Measurements from ENCODE around the gene BBS10.
A peak's percentile ranks its signal among the peaks of the same experiment; 100 is the strongest.
"Not testable (repeated sequence)": the region's sequence is repeated elsewhere in the genome, so short reads cannot be mapped to it uniquely, and the experiment has no call there.

The BBS10 gene

DNA sequence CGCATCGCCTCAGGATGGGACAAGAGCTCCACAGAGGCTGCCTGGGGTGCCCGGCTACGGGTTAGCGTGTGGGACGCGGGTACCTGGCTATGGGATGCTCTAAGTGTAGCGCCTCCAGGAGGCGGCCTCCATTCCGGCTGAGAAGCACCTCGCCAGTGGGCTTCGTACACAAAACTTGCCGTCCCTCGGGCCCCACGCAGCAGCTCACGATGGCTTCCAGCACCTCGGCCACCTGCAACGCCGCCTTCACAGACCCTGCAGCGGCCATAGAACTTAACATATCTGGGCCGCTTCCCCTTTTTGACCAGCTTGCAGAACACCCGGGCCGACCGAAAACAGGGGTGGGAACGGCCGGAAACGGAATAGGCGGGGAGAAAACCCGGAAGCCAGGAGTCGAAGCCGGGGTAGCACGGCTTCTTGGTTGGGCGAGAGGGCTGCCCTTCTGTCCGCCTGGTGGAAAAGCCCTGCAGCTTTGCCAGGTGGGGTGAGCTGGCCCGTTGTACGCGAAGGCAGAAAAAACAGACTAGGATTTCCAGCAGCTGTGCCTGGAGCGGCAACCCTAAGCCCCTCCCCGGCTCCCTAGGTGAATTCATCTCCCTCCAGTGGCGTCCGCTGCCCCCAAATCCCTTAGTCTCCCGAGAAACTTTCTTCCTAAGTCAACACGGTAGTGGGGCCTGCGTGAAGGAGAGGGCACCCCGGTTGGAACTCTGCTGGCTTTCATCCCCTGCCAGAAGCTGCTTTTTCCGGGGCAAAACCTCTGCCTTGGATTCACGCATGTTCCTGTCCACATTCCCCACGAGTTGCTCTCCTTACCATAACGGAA lies at the start of gene BBS10:
Gene BBS10 (minus strand): TSS at position 337 of the 823 bp plus-strand sequence. CDS start 57 bp downstream, at position 280.
- DNase-seq = peak; percentile 96

DNA sequence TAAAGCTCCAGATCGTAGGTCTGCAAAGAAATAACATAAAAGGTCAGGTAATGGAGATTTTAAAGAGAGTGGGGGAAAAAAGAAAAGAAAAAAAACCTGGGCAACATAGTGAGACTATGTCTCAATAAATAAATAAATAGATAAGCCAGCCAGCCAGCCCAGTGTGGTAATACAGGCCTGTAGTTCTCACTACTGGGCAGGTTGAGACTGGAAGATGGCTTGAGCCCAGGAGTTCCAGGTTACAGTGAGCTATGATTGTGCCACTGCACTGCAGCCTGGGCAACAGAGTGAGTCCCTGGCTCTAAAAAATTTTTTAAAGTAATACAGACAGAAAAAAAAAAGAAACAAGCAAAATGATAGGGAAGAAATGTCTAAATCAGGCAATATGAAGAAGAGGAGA lies 43.2 kb upstream of the BBS10 start:
- no peak for DNase-seq

DNA sequence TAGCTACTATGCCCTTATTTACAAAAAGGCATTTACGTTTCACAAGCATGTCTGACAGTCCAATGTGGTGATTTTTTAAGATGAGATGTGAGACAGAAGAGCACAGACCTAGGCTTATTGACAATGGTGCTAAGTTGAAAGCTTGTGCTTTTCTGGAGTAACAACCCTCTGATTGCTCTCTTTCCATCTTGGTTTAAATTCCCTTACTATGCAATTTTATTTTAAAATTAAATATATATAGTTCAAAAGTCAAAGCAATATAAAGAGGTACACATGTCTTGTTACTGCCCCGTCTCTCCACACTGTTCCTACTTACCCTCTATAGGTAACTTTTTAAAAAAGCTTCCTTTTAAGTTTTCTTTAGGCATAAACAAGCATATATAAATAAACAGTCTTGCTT lies 39.4 kb upstream of the BBS10 start:
- DNase-seq = no peak

DNA sequence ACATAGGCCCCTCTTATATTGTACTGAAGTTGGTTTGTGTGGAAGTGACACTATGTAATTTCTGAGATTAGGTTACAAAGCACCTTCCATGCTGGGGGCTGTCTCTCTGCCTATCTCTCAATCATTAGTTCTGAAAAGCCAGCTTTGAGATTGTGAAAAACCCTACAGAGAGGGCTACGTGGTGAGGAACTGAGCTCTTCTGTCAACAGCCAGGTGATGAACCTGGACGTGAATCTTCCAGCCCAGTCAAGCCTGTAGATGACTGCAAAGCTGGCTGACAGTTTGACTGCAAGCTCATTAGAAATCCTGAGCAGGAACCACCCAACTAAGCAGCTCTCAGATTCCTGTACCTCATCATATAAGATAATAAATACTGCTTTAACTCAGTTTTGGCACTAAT lies 36.3 kb upstream of the BBS10 start:
- DNase-seq = no peak

DNA sequence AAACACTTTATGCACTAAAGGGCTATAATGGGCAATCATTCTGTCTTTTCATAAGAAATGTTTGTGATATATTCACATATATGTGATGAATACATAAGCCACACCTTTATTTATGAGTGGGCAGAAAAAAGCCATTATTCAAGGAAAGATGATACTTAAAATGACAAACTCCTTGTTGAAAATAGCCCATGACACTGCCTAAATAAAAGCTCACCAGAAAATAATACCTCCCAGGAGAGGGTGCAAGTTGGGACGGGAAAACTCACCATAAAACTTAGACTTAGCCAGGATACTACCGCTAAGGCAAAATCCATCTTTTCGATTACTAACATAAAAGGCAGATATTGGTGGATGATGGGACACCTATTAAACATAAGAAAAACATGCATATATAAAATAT lies 35.8 kb upstream of the BBS10 start:
- DNase-seq = no peak

DNA sequence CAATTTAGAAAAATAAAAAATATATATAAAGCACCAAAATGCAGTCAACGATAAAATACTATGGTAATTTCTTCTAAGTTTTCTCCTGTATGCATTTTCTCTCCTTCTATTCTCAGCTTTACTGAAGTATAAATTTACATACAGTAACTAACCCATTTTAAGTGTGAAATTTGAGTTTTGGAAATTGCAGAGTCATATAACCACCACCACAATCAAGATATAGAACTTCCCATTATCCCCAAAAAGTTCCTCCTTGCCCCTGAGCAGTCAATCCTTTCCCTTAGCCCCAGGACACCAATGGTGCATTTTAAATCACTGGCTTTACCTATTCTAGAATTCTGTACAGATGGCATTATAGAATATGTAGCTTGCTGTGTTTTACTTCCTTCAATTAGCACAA lies 31.0 kb upstream of the BBS10 start:
- no peak for DNase-seq

GRCh38 chr12:76376876-76377275 lies 28.7 kb upstream of the BBS10 start:
- not testable (repeated sequence) for DNase-seq

DNA sequence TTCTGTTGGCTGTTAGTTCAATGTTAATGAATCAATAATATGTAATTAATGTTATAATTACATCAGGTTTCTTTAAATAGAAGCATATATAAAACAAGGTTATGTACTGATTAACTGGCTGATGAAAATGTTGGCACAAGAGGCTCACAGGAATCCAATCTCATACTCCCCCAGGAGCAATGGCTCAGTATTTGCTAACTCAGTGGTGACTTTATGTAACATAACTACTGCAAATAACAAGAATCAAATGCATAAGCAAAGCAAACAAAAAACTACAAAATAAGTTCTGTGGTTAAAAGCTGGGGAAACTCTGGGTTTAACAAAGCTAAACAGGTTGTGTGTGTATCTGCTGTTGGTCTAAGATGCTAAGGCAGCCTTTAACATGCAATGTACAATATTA lies 27.7 kb upstream of the BBS10 start:
- no peak for DNase-seq

DNA sequence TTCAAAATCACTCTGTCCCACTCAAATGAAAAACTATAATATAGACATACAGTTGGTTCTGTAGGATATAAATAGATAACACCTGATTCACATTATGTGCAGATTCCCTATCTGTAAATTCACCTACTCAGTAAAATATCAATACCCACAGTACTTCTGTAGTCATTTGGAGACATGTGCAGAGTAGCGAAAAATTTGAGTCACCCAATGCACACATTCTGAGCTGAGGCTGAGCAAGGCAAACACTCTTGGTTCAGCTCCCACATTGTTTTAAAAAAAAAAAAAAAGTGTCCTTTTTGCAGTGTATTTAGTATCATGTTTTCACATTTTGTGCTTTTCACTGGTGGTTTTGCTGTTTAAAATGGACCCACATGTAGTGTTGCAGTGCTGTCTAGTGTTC lies 27.3 kb upstream of the BBS10 start:
- no peak for DNase-seq

DNA sequence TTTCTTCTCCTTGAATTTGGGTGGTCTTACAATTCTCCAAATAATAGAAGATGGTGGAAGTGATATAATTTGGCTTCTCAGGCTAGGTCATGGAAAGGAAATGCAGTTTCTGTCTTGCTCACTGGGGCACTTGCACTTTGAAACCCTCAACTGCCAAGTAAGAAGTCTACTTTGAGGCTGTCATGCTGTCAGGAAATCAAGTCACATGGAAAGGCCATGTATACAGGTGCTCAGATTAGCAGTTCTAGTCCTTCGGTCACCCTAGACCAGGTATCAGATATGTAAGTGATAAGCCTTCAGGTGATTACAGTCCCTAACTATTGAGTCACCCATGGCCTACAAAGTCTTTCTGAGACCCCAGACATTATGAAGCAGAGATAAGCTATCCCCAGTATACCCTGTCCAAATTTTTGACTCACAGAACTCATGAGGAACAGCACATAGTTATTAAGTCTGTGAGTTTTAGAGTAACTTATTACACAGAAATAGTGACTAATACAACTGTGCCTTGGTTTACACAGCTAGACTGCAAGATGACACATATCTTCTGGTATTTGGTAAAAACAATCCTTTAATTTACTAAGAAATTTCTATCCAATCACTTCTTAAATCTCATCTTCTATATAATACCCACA lies 26.3 kb upstream of the BBS10 start:
- DNase-seq = no peak

DNA sequence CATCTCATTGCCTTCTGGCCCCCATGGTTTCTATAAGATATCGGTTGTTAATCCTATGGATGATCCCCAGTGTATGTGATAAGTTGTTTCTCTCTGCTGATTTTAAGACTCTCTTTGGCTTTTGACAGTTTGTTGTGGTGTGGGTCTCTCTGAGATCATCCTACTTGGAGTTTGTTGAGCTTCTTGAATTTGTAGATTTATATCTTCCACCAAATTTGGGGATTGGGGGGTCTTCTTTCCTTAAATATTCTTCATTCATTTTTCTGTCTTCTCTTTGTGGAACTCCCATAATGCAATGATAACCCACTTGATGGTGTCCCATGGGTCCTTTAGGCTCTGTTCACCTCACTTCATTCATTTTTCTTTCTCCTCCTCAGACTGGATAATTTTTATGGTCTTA lies 20.0 kb upstream of the BBS10 start:
- DNase-seq = no peak

GRCh38 chr12:76366163-76366562 lies 17.9 kb upstream of the BBS10 start:
- DNase-seq = no peak

GRCh38 chr12:76364131-76364530 lies 15.9 kb upstream of the BBS10 start:
- not testable (repeated sequence) for DNase-seq

DNA sequence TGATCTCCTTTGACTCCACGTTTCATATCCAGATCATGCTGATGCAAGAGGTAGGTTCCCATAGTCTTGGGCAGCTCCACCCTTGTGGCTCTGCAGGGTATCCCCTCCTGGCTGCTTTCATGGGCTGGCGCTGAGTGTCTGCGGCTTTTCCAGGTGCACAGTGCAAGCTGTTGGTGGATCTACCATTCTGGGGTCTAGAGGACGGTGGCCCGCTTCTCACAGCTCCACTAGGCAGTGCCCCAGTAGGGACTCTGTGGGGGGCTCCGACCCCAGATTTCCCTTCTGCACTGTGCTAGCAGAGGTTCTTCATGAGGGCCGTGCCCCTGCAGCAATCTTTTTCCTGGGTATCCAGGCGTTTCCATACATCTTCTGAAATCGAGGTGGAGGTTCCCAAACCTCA lies 12.1 kb upstream of the BBS10 start:
- no peak for DNase-seq

DNA sequence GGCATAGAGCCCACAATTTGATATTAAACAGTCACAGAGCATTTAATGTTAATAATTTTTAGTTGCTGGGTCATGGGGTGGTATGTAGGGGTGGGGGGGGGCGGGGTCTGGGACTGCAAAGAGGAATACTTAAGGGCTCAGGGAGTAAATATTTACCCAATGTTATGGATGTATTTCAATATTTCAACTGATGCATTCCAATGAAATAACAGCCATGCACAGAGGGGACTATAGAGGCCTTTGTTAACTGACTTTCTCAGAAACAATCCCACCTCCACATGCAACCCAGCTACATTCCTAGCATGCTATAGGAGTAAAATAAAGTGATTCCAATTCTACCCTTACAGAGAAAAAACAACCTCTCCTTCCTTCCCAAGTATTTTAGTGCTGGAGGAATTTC lies 7.9 kb upstream of the BBS10 start:
- DNase-seq = no peak

DNA sequence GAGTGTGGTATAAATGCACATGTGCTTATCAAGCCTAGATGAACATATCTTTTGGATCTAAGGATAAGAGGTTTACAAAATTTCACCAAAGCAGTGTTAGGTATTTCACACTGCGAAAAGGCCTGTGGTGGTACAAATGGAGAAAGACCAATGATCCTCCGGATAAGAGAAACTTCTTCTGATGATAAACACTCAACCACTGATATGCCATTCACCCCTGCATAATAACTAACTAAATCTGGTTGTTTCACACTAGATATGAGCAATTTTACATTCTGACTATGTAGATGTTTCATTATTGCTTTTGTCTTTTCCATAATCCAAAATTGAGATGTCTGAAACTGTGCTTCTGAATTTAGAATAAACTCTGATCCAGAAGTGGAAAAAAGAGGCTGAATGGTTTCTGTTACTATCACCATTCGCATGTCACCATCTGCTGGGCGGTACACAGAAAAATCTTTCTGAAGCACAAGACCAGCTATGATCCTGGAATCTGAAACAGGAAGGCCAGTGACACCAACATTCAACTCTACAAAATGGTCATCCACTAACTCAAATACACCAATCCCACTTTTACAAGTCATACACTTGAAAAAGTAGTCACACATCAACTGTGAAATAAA lies 1.3 kb downstream of the BBS10 start:
- DNase-seq = peak; percentile 38

- no peak for DNase-seq
Measured at GRCh38 chr12:76346236-76346635, 2.0 kb downstream of the BBS10 start.

- DNase-seq = no peak
Measured at GRCh38 chr12:76345569-76345968, 2.6 kb downstream of the BBS10 start.

DNA sequence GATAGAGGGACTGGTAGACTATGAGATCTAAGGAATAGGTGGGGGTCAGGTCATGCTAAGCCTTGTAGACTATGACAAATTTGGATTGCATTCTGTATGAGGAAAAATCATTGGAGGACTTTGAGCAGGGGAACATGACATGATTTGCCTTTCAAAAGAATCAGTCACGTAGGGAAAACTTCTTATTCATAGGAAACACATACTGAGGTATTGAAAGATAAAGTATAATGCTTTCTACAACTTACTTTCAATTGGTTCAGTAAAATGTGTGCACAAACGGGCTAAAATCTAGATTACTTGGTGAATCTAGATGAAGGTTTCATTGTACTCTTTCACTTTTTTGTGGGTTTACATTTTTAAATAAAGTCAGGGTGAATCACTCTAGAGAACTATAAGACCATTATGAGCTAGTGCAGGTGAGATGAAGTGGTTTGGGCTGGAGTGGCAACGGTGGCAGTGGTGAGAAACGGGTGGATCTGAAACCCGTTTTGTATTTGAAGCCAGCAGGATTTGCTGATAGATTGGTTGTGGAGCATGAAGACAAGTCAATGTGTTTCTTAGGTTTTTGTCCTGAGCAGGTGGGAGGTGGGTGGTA lies 6.7 kb downstream of the BBS10 start:
- DNase-seq = no peak

DNA sequence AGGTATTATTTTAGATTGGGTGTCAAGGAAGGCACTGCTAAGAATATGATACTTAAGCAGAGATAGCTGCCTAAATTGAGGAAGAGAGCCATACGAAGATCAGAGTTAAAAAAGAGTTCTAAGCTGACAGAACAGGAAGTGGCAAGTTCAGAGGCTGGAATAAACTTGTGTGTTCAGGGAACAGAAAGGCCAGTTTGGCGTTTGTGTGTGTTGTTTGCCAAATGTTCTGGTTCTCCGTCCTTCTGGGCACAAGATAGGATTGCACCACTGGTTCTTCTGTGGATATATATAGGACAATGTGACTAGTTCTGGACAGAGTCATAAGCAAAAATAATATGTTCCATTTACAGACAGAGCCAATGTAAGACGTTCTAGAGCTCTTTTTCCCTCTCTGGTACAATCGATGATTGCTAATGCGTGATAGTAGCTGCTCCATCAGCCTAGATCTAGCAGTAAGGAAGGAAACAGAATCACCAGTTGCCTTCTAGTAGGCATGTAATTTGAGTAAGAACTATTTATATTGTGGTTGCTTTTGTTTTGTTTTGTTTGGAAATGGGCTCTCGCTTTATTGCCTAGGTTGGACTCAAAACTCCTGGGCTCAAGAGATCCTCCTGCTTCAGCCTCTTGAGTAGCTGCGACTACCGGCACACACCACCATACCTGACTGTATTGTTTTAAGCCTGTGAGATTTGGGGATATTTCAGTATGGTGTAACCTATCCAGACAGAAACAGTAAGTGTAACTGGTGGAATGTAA lies 7.4 kb downstream of the BBS10 start:
- DNase-seq = no peak

DNA sequence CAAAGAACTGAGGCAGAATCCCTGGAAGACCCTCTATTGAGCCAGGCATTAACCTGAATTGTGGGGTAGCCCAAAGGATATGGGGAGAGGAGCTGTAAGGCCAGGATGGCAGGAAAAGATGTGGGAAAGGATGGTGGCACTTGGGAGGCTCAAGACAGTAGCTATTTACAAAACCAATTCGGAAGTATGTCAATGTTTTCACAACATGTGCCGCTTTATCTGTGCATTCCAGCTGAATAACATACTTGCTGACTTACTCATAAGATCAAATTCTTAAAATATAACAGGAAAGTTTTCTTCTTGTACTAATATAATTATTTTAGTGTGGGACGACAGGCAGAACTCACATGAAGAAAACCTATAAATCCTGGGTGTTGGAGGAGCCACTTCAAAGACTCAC lies 10.6 kb downstream of the BBS10 start:
- no peak for DNase-seq

GRCh38 chr12:76332606-76333005 lies 15.6 kb downstream of the BBS10 start:
- no peak for DNase-seq

- no peak for DNase-seq
Measured at GRCh38 chr12:76329606-76330005, 18.6 kb downstream of the BBS10 start.

All from femur (tissue), 1 donor.